HT1080 (cell line): ENCODE results near the gene TMEM185B. TPM values are rescaled to one million over a fixed set of nuclear protein-coding genes. Genes with fewer than 3 reads are reported as not detected.

ENCODE experiments used
- DNase-seq: peaks from one replicate; pipeline ENCODE4 v3.0.0-alpha.2; 2015; ENCODE audit warnings: low read depth
- total RNA-seq: library from RNA; depleted of rRNA; stranded (reverse); fragments of >200 nt; shearing (Covaris generic); gene quantifications from 2 replicates; pipeline ENCODE4 v1.2.3, GENCODE V29; 2014

The TMEM185B gene
- total RNA-seq, 1 experiment from 2014 or later: 55.0 TPM

GRCh38 chr2:120231974-120232635 lies 8.9 kb upstream of the TMEM185B start:
- peak; percentile 27 for DNase-seq

- DNase-seq: no peak
Observed at GRCh38 chr2:120231564-120231973, 8.4 kb upstream of the TMEM185B start.

GRCh38 chr2:120230515-120231471 lies 7.6 kb upstream of the TMEM185B start:
- no peak for DNase-seq

- no peak for DNase-seq
Observed at GRCh38 chr2:120229341-120229740, 6.1 kb upstream of the TMEM185B start.

- peak; percentile 25 for DNase-seq
Observed at GRCh38 chr2:120228503-120228902, 5.3 kb upstream of the TMEM185B start.

GRCh38 chr2:120227111-120227991 lies 4.2 kb upstream of the TMEM185B start:
- no peak for DNase-seq

- no peak for DNase-seq
Observed at GRCh38 chr2:120226316-120226715, 3.1 kb upstream of the TMEM185B start.

- no peak for DNase-seq
Observed at GRCh38 chr2:120225549-120226065, 2.4 kb upstream of the TMEM185B start.

GRCh38 chr2:120224735-120225548 lies 1.7 kb upstream of the TMEM185B start:
- no peak for DNase-seq

- DNase-seq: no peak
Observed at GRCh38 chr2:120224256-120224655, 1.1 kb upstream of the TMEM185B start.

GRCh38 chr2:120222186-120223033 lies 790 bp downstream of the TMEM185B start:
- DNase-seq: no peak

GRCh38 chr2:120221616-120222015 lies 1.6 kb downstream of the TMEM185B start:
- no peak for DNase-seq

GRCh38 chr2:120220756-120221155 lies 2.4 kb downstream of the TMEM185B start:
- DNase-seq: no peak

- no peak for DNase-seq
Observed at GRCh38 chr2:120219766-120220165, 3.4 kb downstream of the TMEM185B start.

- no peak for DNase-seq
Observed at GRCh38 chr2:120219291-120219690, 3.9 kb downstream of the TMEM185B start.

GRCh38 chr2:120218181-120218580 lies 5.0 kb downstream of the TMEM185B start:
- no peak for DNase-seq

- DNase-seq: no peak
Observed at GRCh38 chr2:120210270-120210693, 12.9 kb downstream of the TMEM185B start.

GRCh38 chr2:120209427-120210269 lies 13.6 kb downstream of the TMEM185B start:
- no peak for DNase-seq
